ENCODE measurements around the gene ZC3H10. TPM values are rescaled to one million over a fixed set of nuclear protein-coding genes. Genes with fewer than 3 reads are reported as not detected.
A peak's percentile ranks its signal among the peaks of the same experiment; 100 is the strongest.
"Not testable (repeated sequence)": the region's sequence is repeated elsewhere in the genome, so short reads cannot be mapped to it uniquely, and the experiment has no call there.

The ZC3H10 gene
- total RNA-seq = 3.5 and 4.5 TPM in 2 replicates

GRCh38 chr12:56117778-56118687, at the start of gene ZC3H10:
Gene ZC3H10 (plus strand): TSS chr12:56118266. CDS start chr12:56120563, 2,297 bp downstream.
- H3K4me3 ChIP-seq (ENCODE audit: low read depth, low read length) = peak within 1 kb of the TSS; percentile 64
- FAIRE-seq = peak; percentile 88
- TF ChIP-seq CTCF (IDR thresholded peaks at IDR 0.05; ENCODE audit: insufficient read depth, low read length, severe bottlenecking) = peak; percentile 69

GRCh38 chr12:56071648-56072047, 46.4 kb upstream of the ZC3H10 start:
- no peaks in the 10 kb centered on the region for H3K36me3 ChIP-seq (ENCODE audit: control insufficient read depth, insufficient read depth, low read length)
- no peak for TF ChIP-seq CTCF (IDR thresholded peaks at IDR 0.05; ENCODE audit: insufficient read depth, low read length, severe bottlenecking)
- H3K4me3 ChIP-seq (ENCODE audit: low read depth, low read length) = no peak overlapping the region
- FAIRE-seq = no peak
- peak; percentile 72 for DNase-seq (ENCODE audit: low read depth)
- no peaks in the 10 kb centered on the region for H3K27me3 ChIP-seq (ENCODE audit: control insufficient read depth, insufficient read depth, low read length)

More at GRCh38 chr12:56117778-56118687, at the start of gene ZC3H10:
- Histone ChIP-seq H3K36me3 (ENCODE audit: control insufficient read depth, insufficient read depth, low read length) (peaks cover 16% of the 10 kb centered on the region), H3K27me3 (ENCODE audit: control insufficient read depth, insufficient read depth, low read length) (no peaks in the 10 kb centered on the region)
- DNase-seq (ENCODE audit: low read depth) = peak; percentile 99

- no peak for DNase-seq (ENCODE audit: low read depth)
- Histone ChIP-seq H3K36me3 (ENCODE audit: control insufficient read depth, insufficient read depth, low read length) (no peaks in the 10 kb centered on the region), H3K27me3 (ENCODE audit: control insufficient read depth, insufficient read depth, low read length) (no peaks in the 10 kb centered on the region), H3K4me3 (ENCODE audit: low read depth, low read length) (no peak overlapping the region)
- no peak for FAIRE-seq
- no peak for TF ChIP-seq CTCF (IDR thresholded peaks at IDR 0.05; ENCODE audit: insufficient read depth, low read length, severe bottlenecking)
Observed at GRCh38 chr12:56074396-56074795, 43.7 kb upstream of the ZC3H10 start.

- not testable (repeated sequence) for H3K4me3 ChIP-seq (ENCODE audit: low read depth, low read length); H3K27me3 ChIP-seq (ENCODE audit: control insufficient read depth, insufficient read depth, low read length); DNase-seq (ENCODE audit: low read depth); H3K36me3 ChIP-seq (ENCODE audit: control insufficient read depth, insufficient read depth, low read length); FAIRE-seq
Observed at GRCh38 chr12:56077966-56078365, 40.1 kb upstream of the ZC3H10 start.

GRCh38 chr12:56078427-56078826, 39.6 kb upstream of the ZC3H10 start:
- DNase-seq (ENCODE audit: low read depth) (no peak), FAIRE-seq (no peak)
- TF ChIP-seq CTCF (IDR thresholded peaks at IDR 0.05; ENCODE audit: insufficient read depth, low read length, severe bottlenecking) = no peak
- no peaks in the 10 kb centered on the region for H3K36me3 ChIP-seq (ENCODE audit: control insufficient read depth, insufficient read depth, low read length)
- no peak overlapping the region for H3K4me3 ChIP-seq (ENCODE audit: low read depth, low read length)
- no peaks in the 10 kb centered on the region for H3K27me3 ChIP-seq (ENCODE audit: control insufficient read depth, insufficient read depth, low read length)

- Histone ChIP-seq H3K27me3 (ENCODE audit: control insufficient read depth, insufficient read depth, low read length) (no peaks in the 10 kb centered on the region), H3K4me3 (ENCODE audit: low read depth, low read length) (peak overlapping the region; percentile 91)
Observed at GRCh38 chr12:56078931-56079722, 38.9 kb upstream of the ZC3H10 start.

More at GRCh38 chr12:56078931-56079722, 38.9 kb upstream of the ZC3H10 start:
- peak; percentile 94 for TF ChIP-seq CTCF (IDR thresholded peaks at IDR 0.05; ENCODE audit: insufficient read depth, low read length, severe bottlenecking)
- DNase-seq (ENCODE audit: low read depth) (peak; percentile 76), FAIRE-seq (no peak)
- no peaks in the 10 kb centered on the region for H3K36me3 ChIP-seq (ENCODE audit: control insufficient read depth, insufficient read depth, low read length)

Data from bronchial epithelial cell (primary cell).